Spinal cord (tissue), 4 donors: ENCODE data around the gene CD163L1. TPM values are rescaled to one million over a fixed set of nuclear protein-coding genes. Genes with fewer than 3 reads are reported as not detected.

Source experiments
- polyA plus RNA-seq, 2 donors: library from polyadenylated mRNA; unstranded; fragments of 120-200 nt; gene quantifications; one replicate each; pipeline ENCODE4 v1.2.1, GENCODE V29; 2013; ENCODE audit not compliant: insufficient read length in 2 of 2
- total RNA-seq, 2 donors: library from RNA; depleted of rRNA in 1 of 2; stranded (reverse); fragments of 120-200 nt in 1 of 2; fragments of >200 nt in 1 of 2; gene quantifications; one replicate each; pipeline versions ENCODE4 v1.2.3 to v1.2.4, GENCODE V29; 2013 to 2014

Gene CD163L1
- total and polyA plus RNA-seq, 4 donors: 1.7 to 5.4 (median 3.9) TPM

Other genes with a start within 250 kb of the CD163L1 start
- not detected for gene ACSM4, start 140.1 kb downstream of the CD163L1 start, total RNA-seq
- gene ACSM4, start 140.1 kb downstream of the CD163L1 start, polyA plus RNA-seq: under 1 TPM in 1 of 2 donors, not detected in 1; 0.12 TPM
- gene CD163, start 59.6 kb upstream of the CD163L1 start, total RNA-seq: 10 to 100 TPM in 1 of 2 donors, 1 to 10 TPM in 1; 7.7 to 10.2 TPM
- 1 to 10 TPM; 2.4 to 4.0 TPM for gene CD163, start 59.6 kb upstream of the CD163L1 start, polyA plus RNA-seq
- gene APOBEC1, start 221.8 kb upstream of the CD163L1 start, total RNA-seq: not detected
- not detected for gene APOBEC1, start 221.8 kb upstream of the CD163L1 start, polyA plus RNA-seq